Prostate gland (tissue), 2 donors: Measurements from ENCODE around the gene RETSAT.

Experiments
- POLR2A ChIP-seq: fragments of 450-650 bp; IDR thresholded peaks from one replicate; pipeline ENCODE4 v1.6.1; 2016; ENCODE audit warnings: antibody characterized with exemption, mild to moderate bottlenecking
- POLR2AphosphoS5 ChIP-seq: sonication (generic); formaldehyde crosslinking; IDR thresholded peaks from one replicate; pipeline ENCODE4 v1.6.1; 2017; ENCODE audit warnings: antibody characterized with exemption
- TF ChIP-seq, protein P1 (sequence below), 4 experiments: fragments of 200-600 bp in 2 of 4; fragments of 450-650 bp in 2 of 4; sonication (generic) in 2 of 4; IDR thresholded peaks; 1 replicate in 3 of 4; 2 replicates in 1 of 4; pipeline ENCODE4 v1.5.1; 2016 to 2019; ENCODE audit warnings: antibody characterized with exemption in 4 of 4, mild to moderate bottlenecking in 2 of 4, moderate library complexity in 2 of 4

DNA sequence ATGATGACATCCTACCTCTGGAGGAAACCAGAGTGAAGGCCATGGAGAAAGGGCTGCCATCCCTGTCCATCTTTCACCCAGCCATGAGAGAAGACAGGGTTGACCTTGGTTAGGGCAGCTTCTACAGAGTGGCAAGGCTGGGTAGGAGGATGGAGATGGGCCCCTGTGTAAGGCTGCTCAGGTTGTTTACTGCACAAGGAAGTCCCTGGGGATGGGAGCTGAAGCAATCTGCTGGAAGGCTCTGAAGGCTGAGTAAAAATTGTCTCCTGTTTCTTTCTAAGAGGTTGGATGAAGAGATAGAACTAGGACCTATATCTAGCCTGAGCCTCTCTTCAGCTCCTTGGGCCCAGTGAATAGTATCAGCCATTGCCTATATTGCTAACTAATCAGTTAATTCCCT, 14.6 kb upstream of the RETSAT start:
- TF ChIP-seq POLR2A (no peak), POLR2AphosphoS5 (no peak)
- TF ChIP-seq, protein P1, sequence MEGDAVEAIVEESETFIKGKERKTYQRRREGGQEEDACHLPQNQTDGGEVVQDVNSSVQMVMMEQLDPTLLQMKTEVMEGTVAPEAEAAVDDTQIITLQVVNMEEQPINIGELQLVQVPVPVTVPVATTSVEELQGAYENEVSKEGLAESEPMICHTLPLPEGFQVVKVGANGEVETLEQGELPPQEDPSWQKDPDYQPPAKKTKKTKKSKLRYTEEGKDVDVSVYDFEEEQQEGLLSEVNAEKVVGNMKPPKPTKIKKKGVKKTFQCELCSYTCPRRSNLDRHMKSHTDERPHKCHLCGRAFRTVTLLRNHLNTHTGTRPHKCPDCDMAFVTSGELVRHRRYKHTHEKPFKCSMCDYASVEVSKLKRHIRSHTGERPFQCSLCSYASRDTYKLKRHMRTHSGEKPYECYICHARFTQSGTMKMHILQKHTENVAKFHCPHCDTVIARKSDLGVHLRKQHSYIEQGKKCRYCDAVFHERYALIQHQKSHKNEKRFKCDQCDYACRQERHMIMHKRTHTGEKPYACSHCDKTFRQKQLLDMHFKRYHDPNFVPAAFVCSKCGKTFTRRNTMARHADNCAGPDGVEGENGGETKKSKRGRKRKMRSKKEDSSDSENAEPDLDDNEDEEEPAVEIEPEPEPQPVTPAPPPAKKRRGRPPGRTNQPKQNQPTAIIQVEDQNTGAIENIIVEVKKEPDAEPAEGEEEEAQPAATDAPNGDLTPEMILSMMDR (IDR thresholded peaks at IDR 0.05): no peak
